SK-N-SH treated with all-trans-retinoic acid at 6 μM for 48 hours (cell line): ENCODE results near the gene SOHLH1.

Source experiments
- PATZ1 ChIP-seq: fragments of 250-450 bp; sonication (Bioruptor Pico); IDR thresholded peaks from 2 replicates; pipeline ENCODE4 v1.8.0; 2020; ENCODE audit warnings: mild to moderate bottlenecking, moderate library complexity, borderline replicate concordance
- ZNF70 ChIP-seq: fragments of 450-650 bp; formaldehyde crosslinking; IDR thresholded peaks from 2 replicates; pipeline ENCODE4 v1.5.0; 2020; ENCODE audit warnings: mild to moderate bottlenecking, moderate library complexity
- TF ChIP-seq, protein P1 (sequence below): fragments of 250-450 bp; sonication (Bioruptor Pico); IDR thresholded peaks from 2 replicates; pipeline ENCODE4 v1.5.1; 2020; ENCODE audit warnings: low read depth, mild to moderate bottlenecking, moderate library complexity

DNA sequence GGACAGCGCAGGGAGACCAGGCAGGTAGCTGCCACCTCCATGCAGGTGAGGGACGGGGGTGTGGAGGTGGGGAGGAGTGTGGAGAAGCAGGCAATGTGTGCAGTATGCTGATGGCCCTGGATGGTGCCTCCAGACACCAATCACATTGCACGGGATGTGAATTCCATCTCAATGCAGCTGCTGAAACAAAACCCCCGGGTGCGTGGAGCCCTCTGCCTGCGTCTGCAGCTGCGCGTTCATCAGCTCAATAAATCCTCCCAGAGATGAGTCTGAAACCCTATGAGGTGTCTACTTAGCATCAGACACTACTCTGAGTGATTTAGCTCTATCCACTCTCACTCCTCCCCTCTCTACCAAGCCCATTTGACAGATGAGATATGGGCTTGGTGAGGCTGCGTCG, 10.3 kb downstream of the SOHLH1 start:
- TF ChIP-seq, protein P1, sequence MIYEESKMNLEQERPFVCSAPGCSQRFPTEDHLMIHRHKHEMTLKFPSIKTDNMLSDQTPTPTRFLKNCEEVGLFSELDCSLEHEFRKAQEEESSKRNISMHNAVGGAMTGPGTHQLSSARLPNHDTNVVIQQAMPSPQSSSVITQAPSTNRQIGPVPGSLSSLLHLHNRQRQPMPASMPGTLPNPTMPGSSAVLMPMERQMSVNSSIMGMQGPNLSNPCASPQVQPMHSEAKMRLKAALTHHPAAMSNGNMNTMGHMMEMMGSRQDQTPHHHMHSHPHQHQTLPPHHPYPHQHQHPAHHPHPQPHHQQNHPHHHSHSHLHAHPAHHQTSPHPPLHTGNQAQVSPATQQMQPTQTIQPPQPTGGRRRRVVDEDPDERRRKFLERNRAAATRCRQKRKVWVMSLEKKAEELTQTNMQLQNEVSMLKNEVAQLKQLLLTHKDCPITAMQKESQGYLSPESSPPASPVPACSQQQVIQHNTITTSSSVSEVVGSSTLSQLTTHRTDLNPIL, result no peak
- no peak for TF ChIP-seq ZNF70 (CRISPR knock-in tag)
- no peak for TF ChIP-seq PATZ1 (CRISPR knock-in tag)
